Stimulated activated CD4-positive, alpha-beta T cell treated with anti-CD3 and anti-CD28 coated beads, Interleukin-2, amount 100 ng/mL, for 4 hours (primary cell): ENCODE measurements around the gene SNAPC2.

Source experiments
- DNase-seq: peaks from one replicate; pipeline ENCODE4 v3.0.0-alpha.2; 2020; ENCODE audit warnings: low read depth

Gene SNAPC2

GRCh38 chr19:7968008-7968795 is 48.1 kb downstream of the SNAPC2 start:
- no peak for DNase-seq

- no peak for DNase-seq
Observed at GRCh38 chr19:7968796-7969554, 48.8 kb downstream of the SNAPC2 start.

GRCh38 chr19:7969555-7969939 is 49.4 kb downstream of the SNAPC2 start:
- no peak for DNase-seq

- DNase-seq: no peak
Observed at GRCh38 chr19:7970716-7971448, 50.7 kb downstream of the SNAPC2 start.

GRCh38 chr19:7971553-7972520 is 51.7 kb downstream of the SNAPC2 start:
- no peak for DNase-seq
